ENCODE measurements around the gene MYBL2. TPM values are rescaled to one million over a fixed set of nuclear protein-coding genes. Genes with fewer than 3 reads are reported as not detected.

Gene MYBL2
- polyA plus RNA-seq, 3 donors = 0.39 to 5.5 (median 0.67) TPM

Other genes with a start within 250 kb of the MYBL2 start
- 10 to 100 TPM; 48.9 to 85.4 (median 54.7) TPM for gene SRSF6, start 209.2 kb upstream of the MYBL2 start, polyA plus RNA-seq
- 1 to 10 TPM; 2.2 to 5.1 (median 2.9) TPM for gene L3MBTL1, start 159.4 kb upstream of the MYBL2 start, polyA plus RNA-seq
- gene SGK2, start 108.1 kb upstream of the MYBL2 start, polyA plus RNA-seq = 10 to 100 TPM; 12.0 to 16.5 (median 13.2) TPM
- 10 to 100 TPM; 11.5 to 34.6 (median 16.6) TPM for gene IFT52, start 76.2 kb upstream of the MYBL2 start, polyA plus RNA-seq
- not detected for gene GTSF1L, start 59.9 kb downstream of the MYBL2 start, polyA plus RNA-seq
- 1 to 10 TPM; 1.4 to 9.9 (median 2.3) TPM for gene TOX2, start 247.7 kb downstream of the MYBL2 start, polyA plus RNA-seq

Data from adipose tissue (tissue), 3 donors.